Head of caudate nucleus (tissue), 42 donors: ENCODE results near the gene TMEM258.

Experiments
- DNase-seq, 42 donors: peaks; one replicate each; pipeline versions ENCODE4 v3.0.0 to v3.0.0-alpha.2; 2020 to 2021; ENCODE audit warnings: mixed read lengths in 7 of 42
- intact Hi-C: fragments of 100-400 bp; cut with DNase I; formaldehyde crosslinking; loops from one replicate; pipeline ENCODE4 v1.15.0; 2022

TMEM258 gene

DNA sequence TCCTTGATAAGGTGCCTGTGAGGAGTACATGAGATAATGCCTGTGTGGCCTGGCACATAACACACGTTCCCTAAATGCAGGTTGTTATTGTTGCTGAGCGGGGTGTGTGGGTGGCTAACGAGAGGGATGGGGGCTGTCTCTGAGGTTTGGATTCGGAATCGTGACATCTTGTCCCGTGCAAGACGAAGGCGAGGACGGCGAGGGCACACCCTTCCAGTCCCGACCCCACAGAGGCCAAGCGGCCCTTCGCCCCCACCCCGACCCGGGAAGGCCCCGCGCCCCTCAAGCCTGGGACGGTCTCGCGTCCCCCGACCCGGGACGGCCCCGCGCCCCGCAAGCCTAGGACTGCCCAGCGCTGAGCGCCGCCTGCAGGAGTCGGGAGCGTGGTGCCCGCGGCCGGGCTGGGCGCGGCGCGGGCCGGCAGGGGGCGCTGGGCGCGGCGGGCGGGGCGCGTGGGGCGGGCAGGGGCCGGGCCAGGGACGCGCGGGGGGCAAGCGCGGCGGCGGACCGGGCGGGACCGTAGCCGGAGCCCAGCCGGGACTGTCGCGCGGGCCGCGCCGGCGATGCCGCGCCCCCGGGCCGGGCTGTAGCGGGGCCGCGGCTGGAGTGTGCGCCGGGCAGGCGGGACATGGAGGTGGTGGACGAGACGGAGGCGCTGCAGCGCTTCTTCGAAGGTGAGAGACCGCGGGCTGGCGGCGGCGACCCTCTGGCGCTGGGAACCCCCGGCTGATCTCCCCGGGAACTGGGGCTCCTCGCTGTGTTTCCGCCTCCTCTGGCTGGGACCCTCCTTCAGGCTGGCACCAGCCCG is 40.1 kb downstream of the TMEM258 start, which contains the start of gene MYRF:
TSS of gene MYRF (plus strand) at position 520 of the 808 bp plus-strand sequence. CDS start at position 629, 109 bp downstream.
- intact Hi-C loops = no loop called here
- DNase-seq = peak in 38 of 42 donors; percentile 45 to 90 (median 78)

- intact Hi-C loops = no loop called here
- no peak for DNase-seq
Observed at GRCh38 chr11:61751384-61751783, 41.0 kb downstream of the TMEM258 start.

- DNase-seq = no peak
- intact Hi-C loops = no loop called here
Observed at GRCh38 chr11:61750631-61751273, 41.6 kb downstream of the TMEM258 start.

GRCh38 chr11:61749591-61750217 is 42.7 kb downstream of the TMEM258 start:
- intact Hi-C loops = loop anchor here (1.0 to 5.0 kb wide), 2 partner anchors 43 to 358 kb away; partner anchors contain the start of genes FEN1 and TMEM258
- DNase-seq = peak; percentile 81 to 98 (median 95)

DNA sequence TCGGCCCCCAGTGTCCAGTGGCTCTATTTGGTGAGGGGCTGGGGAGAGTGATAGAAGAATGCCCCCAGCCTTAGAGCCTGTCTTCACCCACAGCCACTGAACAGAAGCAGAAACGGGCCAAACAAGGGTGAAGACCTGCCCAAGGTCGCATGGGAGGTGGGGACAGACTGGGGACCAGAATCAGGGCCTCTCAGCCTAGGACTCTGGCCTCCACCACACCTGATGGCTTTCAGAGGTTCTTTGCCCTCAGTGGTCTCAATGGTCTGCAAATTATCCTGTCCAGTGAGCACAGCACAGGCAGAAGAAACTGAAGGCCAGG is 44.5 kb downstream of the TMEM258 start:
- intact Hi-C loops = loop anchor here (5.0 kb wide), 1 partner anchor 359 kb away; no protein-coding TSS in a partner anchor
- DNase-seq = no peak

DNA sequence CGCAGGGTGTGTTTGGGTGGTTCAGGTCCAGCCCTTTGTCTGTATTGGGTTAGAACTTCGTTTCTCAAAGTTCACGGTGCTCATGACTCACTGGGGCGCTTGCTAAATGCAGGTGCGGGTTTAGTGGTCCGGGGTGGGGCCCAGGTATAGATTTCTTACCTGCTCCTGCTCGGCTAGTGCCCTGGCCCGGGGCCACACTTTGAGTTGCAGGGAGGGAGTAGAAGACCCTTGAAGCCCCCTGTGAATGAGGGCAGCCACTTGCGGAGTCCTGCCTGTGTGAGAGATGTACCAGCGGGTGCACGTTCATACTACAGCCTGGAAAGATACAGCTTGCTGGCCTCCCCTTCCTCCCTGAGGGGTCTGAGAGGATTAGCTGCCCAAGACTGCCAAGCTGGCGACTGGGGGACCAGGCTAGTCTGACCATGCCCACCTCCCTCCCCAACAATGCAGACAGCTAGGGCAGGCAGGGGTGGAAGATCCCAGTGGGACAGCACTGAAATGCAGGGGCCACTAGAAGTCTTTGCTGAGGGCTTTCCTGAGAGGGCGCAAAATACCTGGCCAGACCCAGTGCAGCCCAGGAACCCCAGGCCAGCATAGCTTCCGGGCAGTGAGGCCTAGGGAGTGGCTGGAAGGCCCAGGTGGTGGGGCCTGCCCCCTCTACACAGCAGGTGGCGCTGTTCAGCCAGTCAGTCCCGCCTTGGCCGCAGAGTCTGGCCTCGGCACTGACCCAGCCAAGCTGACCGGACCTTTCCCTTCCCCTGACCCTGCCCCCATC is 45.0 kb downstream of the TMEM258 start:
- intact Hi-C loops = loop anchor here (5.0 kb wide), 1 partner anchor 360 kb away; no protein-coding TSS in a partner anchor
- peak; percentile 73 to 97 (median 90) for DNase-seq

DNA sequence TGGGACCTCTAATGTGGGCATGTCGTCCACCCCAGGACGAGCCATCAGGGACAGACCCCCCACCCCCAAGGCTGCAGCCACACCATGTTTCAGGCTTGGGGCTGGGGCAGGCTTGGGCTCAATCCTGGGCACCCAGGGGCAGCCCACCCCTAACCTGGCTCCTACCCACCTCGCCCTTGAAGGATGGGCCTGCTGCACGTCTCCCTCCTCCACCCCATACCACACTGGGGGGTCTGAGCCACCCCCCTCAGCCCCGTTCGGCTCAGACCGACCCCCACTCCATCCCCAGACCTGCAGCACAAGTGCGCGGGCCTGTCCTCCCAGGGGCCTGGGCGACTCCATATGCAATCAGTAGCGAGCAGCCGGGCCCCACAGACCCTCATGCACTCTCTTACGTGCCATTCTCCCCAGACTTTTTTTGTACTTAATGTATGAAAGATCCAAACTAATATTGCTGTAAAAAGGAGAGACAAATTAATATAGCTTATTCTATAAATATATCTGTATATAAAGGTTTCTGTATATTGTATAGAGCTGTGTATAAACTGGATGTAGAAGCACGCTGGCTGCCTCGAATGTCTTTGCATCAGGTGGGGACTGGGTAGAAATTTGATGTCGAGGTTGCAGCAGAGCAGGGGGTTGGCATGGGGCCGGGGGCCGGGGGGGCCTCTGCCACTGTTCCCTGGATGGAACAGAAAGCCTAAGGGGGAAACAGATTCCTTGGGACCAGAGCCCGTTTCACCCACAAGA is 45.8 kb downstream of the TMEM258 start:
- DNase-seq = no peak
- intact Hi-C loops = loop anchor here (5.0 kb wide), 1 partner anchor 361 kb away; no protein-coding TSS in a partner anchor

DNA sequence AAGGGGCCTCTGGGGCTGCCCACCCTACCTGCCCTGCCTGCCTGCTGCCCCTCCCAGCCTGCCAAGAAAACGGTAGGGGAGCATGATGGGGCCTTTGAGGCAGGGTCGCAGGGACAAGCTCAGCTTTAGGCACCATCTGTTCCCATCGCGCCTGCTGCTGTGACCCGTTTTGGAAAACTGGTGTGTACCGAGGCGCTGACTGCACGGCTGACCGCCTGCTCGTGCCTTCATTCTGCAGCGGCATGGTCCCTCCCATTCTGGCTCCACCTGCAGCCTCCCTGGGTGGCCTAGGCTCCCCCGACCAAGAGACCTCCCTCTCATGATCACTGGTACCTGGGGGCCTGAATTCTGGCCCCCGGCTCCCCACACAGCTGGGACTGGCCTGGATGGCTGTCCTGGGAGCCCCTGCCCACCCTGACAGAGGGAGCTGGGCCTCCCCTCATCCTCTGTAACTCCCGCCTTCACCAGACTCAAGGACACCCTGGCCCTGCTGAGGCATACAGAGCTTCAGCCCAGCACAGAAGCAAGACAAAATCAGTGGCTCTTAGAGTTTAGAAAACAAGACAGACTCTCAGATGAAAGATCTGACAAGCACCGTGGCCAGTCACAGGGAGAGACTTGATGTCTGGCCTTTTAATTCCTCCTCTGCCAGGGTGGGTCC is 46.5 kb downstream of the TMEM258 start:
- no peak for DNase-seq
- intact Hi-C loops = loop anchor here (5.0 kb wide), 1 partner anchor 361 kb away; no protein-coding TSS in a partner anchor

DNA sequence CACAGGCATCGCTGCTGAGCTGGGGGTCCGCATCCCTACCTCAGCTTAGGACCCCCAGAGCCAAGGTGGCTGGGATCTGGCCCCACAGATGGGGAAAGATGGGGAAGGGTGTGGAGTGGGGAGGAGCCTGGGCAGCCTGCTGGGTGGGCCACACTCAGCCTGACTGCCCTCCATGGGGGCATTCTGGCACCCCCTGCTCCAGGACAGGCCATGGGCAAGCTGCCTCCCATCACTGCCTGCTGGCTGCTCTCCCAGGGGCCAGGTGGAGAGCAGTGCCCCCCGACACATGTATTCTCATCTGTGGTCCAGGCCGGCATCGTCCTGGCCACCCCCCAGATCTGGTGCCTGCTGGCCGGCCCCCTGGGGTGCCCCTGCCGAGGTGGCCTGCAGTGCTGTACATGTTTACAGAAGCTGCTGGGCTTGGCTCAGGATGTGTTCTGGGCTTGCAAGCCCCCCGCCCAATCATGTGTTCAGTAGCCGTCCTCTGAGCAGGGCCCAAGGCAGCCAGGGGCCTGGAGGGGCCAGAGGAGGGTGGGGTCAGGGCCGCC is 47.7 kb downstream of the TMEM258 start:
- intact Hi-C loops = loop anchor here (5.0 kb wide), 1 partner anchor 363 kb away; no protein-coding TSS in a partner anchor
- no peak for DNase-seq

DNA sequence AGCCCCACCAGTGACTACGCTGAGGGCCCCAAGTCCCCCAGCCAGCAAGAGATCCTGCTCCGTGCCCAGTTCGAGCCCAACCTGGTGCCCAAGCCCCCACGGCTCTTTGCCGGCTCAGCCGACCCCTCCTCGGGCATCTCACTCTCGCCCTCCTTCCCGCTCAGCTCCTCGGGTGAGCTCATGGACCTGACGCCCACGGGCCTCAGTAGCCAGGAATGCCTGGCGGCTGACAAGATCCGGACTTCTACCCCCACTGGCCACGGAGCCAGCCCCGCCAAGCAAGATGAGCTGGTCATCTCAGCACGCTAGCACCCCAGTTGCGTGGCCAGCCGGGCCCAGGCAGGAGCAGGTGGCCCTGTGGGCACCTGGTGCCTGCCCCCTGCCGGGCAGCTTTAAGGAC is 48.2 kb downstream of the TMEM258 start:
- DNase-seq = no peak
- intact Hi-C loops = no loop called here

- intact Hi-C loops = no loop called here
- DNase-seq = no peak
Observed at GRCh38 chr11:61743486-61744095, 48.8 kb downstream of the TMEM258 start.

GRCh38 chr11:61742391-61742790 is 50.0 kb downstream of the TMEM258 start:
- no peak for DNase-seq

DNA sequence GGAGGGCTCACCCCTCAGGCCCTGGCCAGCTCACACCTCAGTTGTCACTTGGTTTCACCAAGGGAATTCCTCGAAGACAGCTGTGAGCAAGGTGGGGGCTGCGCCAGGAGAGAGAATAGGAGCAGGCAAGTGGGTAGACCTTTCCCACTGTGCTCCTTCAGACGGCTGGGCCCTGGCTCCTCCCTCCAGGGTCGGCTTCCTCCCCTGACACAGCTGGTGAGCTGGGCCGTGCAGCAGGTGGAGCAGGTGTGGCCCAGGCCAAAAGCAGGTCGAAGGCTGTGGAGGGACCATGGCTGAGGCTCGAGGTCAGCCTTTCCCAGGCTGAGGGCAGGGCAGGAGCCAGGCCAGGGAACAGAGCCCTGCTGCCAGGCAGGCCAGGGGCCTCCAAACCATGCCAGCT is 52.4 kb downstream of the TMEM258 start:
- no peak for DNase-seq
- intact Hi-C loops = no loop called here

More at GRCh38 chr11:61742391-61742790, 50.0 kb downstream of the TMEM258 start:
- intact Hi-C loops = no loop called here

GRCh38 chr11:61739413-61739812 is 53.0 kb downstream of the TMEM258 start:
- intact Hi-C loops = no loop called here
- no peak for DNase-seq
